ENCODE data around the gene MATN1. TPM values are rescaled to one million over a fixed set of nuclear protein-coding genes. Genes with fewer than 3 reads are reported as not detected.

Gene MATN1
- total RNA-seq, 1 experiment from 2014 or later, result 0.24 TPM

DNA sequence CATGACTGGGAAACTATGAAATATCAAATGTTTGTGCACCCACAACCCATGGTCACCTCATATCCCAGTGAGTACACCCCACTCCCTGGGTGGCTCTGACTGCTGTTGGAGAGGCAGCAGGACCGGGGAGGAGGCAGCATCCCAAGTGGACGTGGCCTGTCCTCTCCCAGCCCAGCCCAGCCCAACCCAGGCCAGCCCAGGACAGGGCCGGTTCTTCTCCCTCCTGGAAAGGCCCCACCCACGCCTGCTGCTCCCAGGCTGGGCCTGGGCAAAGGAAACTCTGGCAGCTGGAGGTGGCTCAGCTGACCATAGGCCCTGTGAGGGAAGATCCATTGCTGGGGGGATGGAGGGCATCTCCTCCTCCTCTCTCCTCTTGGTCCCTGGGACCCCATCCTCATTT lies 19.1 kb downstream of the MATN1 start (continued):
- TF ChIP-seq, protein P1, sequence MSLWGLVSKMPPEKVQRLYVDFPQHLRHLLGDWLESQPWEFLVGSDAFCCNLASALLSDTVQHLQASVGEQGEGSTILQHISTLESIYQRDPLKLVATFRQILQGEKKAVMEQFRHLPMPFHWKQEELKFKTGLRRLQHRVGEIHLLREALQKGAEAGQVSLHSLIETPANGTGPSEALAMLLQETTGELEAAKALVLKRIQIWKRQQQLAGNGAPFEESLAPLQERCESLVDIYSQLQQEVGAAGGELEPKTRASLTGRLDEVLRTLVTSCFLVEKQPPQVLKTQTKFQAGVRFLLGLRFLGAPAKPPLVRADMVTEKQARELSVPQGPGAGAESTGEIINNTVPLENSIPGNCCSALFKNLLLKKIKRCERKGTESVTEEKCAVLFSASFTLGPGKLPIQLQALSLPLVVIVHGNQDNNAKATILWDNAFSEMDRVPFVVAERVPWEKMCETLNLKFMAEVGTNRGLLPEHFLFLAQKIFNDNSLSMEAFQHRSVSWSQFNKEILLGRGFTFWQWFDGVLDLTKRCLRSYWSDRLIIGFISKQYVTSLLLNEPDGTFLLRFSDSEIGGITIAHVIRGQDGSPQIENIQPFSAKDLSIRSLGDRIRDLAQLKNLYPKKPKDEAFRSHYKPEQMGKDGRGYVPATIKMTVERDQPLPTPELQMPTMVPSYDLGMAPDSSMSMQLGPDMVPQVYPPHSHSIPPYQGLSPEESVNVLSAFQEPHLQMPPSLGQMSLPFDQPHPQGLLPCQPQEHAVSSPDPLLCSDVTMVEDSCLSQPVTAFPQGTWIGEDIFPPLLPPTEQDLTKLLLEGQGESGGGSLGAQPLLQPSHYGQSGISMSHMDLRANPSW (CRISPR knock-in tag; conservative IDR thresholded peaks at IDR 0.05; ENCODE audit: low read depth), result no peak
- TF ChIP-seq, protein P2, sequence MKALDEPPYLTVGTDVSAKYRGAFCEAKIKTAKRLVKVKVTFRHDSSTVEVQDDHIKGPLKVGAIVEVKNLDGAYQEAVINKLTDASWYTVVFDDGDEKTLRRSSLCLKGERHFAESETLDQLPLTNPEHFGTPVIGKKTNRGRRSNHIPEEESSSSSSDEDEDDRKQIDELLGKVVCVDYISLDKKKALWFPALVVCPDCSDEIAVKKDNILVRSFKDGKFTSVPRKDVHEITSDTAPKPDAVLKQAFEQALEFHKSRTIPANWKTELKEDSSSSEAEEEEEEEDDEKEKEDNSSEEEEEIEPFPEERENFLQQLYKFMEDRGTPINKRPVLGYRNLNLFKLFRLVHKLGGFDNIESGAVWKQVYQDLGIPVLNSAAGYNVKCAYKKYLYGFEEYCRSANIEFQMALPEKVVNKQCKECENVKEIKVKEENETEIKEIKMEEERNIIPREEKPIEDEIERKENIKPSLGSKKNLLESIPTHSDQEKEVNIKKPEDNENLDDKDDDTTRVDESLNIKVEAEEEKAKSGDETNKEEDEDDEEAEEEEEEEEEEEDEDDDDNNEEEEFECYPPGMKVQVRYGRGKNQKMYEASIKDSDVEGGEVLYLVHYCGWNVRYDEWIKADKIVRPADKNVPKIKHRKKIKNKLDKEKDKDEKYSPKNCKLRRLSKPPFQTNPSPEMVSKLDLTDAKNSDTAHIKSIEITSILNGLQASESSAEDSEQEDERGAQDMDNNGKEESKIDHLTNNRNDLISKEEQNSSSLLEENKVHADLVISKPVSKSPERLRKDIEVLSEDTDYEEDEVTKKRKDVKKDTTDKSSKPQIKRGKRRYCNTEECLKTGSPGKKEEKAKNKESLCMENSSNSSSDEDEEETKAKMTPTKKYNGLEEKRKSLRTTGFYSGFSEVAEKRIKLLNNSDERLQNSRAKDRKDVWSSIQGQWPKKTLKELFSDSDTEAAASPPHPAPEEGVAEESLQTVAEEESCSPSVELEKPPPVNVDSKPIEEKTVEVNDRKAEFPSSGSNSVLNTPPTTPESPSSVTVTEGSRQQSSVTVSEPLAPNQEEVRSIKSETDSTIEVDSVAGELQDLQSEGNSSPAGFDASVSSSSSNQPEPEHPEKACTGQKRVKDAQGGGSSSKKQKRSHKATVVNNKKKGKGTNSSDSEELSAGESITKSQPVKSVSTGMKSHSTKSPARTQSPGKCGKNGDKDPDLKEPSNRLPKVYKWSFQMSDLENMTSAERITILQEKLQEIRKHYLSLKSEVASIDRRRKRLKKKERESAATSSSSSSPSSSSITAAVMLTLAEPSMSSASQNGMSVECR (CRISPR knock-in tag; IDR thresholded peaks at IDR 0.05; ENCODE audit: borderline replicate concordance), result no peak
- TF ChIP-seq ZNF138 (CRISPR knock-in tag; conservative IDR thresholded peaks at IDR 0.05) (no peak), ELF4 (CRISPR knock-in tag; IDR thresholded peaks at IDR 0.05; ENCODE audit: low read depth) (no peak), JAZF1 (CRISPR knock-in tag; IDR thresholded peaks at IDR 0.05) (no peak), GABPB1 (CRISPR knock-in tag; IDR thresholded peaks at IDR 0.05) (no peak)
- TF ChIP-seq, protein P3, sequence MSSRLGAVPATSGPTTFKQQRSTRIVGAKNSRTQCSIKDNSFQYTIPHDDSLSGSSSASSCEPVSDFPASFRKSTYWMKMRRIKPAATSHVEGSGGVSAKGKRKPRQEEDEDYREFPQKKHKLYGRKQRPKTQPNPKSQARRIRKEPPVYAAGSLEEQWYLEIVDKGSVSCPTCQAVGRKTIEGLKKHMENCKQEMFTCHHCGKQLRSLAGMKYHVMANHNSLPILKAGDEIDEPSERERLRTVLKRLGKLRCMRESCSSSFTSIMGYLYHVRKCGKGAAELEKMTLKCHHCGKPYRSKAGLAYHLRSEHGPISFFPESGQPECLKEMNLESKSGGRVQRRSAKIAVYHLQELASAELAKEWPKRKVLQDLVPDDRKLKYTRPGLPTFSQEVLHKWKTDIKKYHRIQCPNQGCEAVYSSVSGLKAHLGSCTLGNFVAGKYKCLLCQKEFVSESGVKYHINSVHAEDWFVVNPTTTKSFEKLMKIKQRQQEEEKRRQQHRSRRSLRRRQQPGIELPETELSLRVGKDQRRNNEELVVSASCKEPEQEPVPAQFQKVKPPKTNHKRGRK (CRISPR knock-in tag; IDR thresholded peaks at IDR 0.05; ENCODE audit: borderline replicate concordance), result no peak

DNA sequence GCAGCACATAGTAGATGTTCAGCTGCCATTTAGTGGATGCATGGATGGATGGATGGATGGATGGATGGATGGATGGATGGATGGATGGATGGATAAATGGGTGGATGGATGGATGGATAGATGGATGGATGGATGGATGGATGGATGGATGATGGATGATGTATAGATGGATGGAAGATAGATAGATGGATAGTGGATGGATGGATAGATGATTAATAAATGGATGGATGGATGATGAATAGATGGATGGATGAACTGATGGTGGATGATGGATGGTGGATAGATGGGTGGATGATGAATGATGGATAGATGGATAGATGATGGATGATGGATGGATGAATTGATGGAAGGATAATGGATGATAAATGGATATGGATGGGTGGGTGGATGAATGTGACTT lies 20.6 kb downstream of the MATN1 start:
- DNase-seq (ENCODE audit: low spot score) (no peak), ATAC-seq (no peak)
- no peaks in the 10 kb centered on the region for H3K9me3 Mint-ChIP-seq
- H3K36me3 Mint-ChIP-seq, result no peaks in the 10 kb centered on the region
- ChIA-PET POLR2A (no interaction called here), CTCF (no interaction called here)
- peaks cover 4% of the 10 kb centered on the region; the same call in 1 of the 2 replicates for H3K4me1 Mint-ChIP-seq
- no peaks in the 10 kb centered on the region for H3K27me3 Mint-ChIP-seq (ENCODE audit: low read depth)
- H3K4me3 Mint-ChIP-seq, result no peak overlapping the region
- no peak overlapping the region for H3K27ac Mint-ChIP-seq
- TF ChIP-seq TCF7 (CRISPR knock-in tag; IDR thresholded peaks at IDR 0.05; ENCODE audit: low read depth) (no peak), ZNF423 (CRISPR knock-in tag; IDR thresholded peaks at IDR 0.05) (no peak), IRF2 (CRISPR knock-in tag; IDR thresholded peaks at IDR 0.05; ENCODE audit: borderline replicate concordance, low read depth) (no peak), NFATC4 (CRISPR knock-in tag; IDR thresholded peaks at IDR 0.05) (no peak), ZNF317 (CRISPR knock-in tag; IDR thresholded peaks at IDR 0.05; ENCODE audit: borderline replicate concordance, low read depth) (no peak), JAZF1 (CRISPR knock-in tag; IDR thresholded peaks at IDR 0.05) (no peak), SP1 (CRISPR knock-in tag; conservative IDR thresholded peaks at IDR 0.05) (no peak), MXD4 (CRISPR knock-in tag; IDR thresholded peaks at IDR 0.05; ENCODE audit: borderline replicate concordance) (no peak), KAT7 (CRISPR knock-in tag; IDR thresholded peaks at IDR 0.05; ENCODE audit: borderline replicate concordance) (no peak), TP53 (CRISPR knock-in tag; IDR thresholded peaks at IDR 0.05) (no peak), EMX1 (CRISPR knock-in tag; IDR thresholded peaks at IDR 0.05) (no peak)
- TF ChIP-seq, protein P4, sequence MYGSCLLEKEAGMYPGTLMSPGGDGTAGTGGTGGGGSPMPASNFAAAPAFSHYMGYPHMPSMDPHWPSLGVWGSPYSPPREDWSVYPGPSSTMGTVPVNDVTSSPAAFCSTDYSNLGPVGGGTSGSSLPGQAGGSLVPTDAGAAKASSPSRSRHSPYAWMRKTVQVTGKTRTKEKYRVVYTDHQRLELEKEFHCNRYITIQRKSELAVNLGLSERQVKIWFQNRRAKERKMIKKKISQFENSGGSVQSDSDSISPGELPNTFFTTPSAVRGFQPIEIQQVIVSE (CRISPR knock-in tag; IDR thresholded peaks at IDR 0.05; ENCODE audit: borderline replicate concordance), result no peak
- TF ChIP-seq, protein P5, sequence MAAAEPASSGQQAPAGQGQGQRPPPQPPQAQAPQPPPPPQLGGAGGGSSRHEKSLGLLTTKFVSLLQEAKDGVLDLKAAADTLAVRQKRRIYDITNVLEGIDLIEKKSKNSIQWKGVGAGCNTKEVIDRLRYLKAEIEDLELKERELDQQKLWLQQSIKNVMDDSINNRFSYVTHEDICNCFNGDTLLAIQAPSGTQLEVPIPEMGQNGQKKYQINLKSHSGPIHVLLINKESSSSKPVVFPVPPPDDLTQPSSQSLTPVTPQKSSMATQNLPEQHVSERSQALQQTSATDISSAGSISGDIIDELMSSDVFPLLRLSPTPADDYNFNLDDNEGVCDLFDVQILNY (CRISPR knock-in tag; IDR thresholded peaks at IDR 0.05), result no peak
- TF ChIP-seq, protein P6, sequence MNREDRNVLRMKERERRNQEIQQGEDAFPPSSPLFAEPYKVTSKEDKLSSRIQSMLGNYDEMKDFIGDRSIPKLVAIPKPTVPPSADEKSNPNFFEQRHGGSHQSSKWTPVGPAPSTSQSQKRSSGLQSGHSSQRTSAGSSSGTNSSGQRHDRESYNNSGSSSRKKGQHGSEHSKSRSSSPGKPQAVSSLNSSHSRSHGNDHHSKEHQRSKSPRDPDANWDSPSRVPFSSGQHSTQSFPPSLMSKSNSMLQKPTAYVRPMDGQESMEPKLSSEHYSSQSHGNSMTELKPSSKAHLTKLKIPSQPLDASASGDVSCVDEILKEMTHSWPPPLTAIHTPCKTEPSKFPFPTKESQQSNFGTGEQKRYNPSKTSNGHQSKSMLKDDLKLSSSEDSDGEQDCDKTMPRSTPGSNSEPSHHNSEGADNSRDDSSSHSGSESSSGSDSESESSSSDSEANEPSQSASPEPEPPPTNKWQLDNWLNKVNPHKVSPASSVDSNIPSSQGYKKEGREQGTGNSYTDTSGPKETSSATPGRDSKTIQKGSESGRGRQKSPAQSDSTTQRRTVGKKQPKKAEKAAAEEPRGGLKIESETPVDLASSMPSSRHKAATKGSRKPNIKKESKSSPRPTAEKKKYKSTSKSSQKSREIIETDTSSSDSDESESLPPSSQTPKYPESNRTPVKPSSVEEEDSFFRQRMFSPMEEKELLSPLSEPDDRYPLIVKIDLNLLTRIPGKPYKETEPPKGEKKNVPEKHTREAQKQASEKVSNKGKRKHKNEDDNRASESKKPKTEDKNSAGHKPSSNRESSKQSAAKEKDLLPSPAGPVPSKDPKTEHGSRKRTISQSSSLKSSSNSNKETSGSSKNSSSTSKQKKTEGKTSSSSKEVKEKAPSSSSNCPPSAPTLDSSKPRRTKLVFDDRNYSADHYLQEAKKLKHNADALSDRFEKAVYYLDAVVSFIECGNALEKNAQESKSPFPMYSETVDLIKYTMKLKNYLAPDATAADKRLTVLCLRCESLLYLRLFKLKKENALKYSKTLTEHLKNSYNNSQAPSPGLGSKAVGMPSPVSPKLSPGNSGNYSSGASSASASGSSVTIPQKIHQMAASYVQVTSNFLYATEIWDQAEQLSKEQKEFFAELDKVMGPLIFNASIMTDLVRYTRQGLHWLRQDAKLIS (CRISPR knock-in tag; IDR thresholded peaks at IDR 0.05; ENCODE audit: borderline replicate concordance), result no peak
- TF ChIP-seq, protein P7, sequence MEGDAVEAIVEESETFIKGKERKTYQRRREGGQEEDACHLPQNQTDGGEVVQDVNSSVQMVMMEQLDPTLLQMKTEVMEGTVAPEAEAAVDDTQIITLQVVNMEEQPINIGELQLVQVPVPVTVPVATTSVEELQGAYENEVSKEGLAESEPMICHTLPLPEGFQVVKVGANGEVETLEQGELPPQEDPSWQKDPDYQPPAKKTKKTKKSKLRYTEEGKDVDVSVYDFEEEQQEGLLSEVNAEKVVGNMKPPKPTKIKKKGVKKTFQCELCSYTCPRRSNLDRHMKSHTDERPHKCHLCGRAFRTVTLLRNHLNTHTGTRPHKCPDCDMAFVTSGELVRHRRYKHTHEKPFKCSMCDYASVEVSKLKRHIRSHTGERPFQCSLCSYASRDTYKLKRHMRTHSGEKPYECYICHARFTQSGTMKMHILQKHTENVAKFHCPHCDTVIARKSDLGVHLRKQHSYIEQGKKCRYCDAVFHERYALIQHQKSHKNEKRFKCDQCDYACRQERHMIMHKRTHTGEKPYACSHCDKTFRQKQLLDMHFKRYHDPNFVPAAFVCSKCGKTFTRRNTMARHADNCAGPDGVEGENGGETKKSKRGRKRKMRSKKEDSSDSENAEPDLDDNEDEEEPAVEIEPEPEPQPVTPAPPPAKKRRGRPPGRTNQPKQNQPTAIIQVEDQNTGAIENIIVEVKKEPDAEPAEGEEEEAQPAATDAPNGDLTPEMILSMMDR (IDR thresholded peaks at IDR 0.05), result no peak

Measured in WTC11 (cell line).